Islet of Langerhans (tissue), 1 donor: ENCODE measurements around the gene GSK3B.
"Not testable (repeated sequence)": the region's sequence is repeated elsewhere in the genome, so short reads cannot be mapped to it uniquely, and the experiment has no call there.

Experiments used
- FAIRE-seq: peaks from one replicate; lab custom pipeline; 2011; peaks lifted over from hg19 to GRCh38; lab: Jason Lieb, UNC

Gene GSK3B

GRCh38 chr3:120052677-120053076, 41.6 kb downstream of the GSK3B start:
- no peak for FAIRE-seq

- peak; percentile 13 for FAIRE-seq
Measured at GRCh38 chr3:120052225-120052624, 42.0 kb downstream of the GSK3B start.

- not testable (repeated sequence) for FAIRE-seq
Measured at GRCh38 chr3:120051570-120051969, 42.7 kb downstream of the GSK3B start.

GRCh38 chr3:120049881-120050539, 44.2 kb downstream of the GSK3B start:
- FAIRE-seq: no peak

GRCh38 chr3:120049072-120049471, 45.2 kb downstream of the GSK3B start:
- no peak for FAIRE-seq

- FAIRE-seq: no peak
Measured at GRCh38 chr3:120048355-120049041, 45.7 kb downstream of the GSK3B start.

- no peak for FAIRE-seq
Measured at GRCh38 chr3:120047686-120048085, 46.6 kb downstream of the GSK3B start.

- FAIRE-seq: no peak
Measured at GRCh38 chr3:120040813-120041377, 53.4 kb downstream of the GSK3B start.

GRCh38 chr3:120039642-120040610, 54.3 kb downstream of the GSK3B start:
- FAIRE-seq: no peak

GRCh38 chr3:120033596-120033995, 60.7 kb downstream of the GSK3B start:
- FAIRE-seq: no peak

GRCh38 chr3:120031561-120031960, 62.7 kb downstream of the GSK3B start:
- FAIRE-seq: peak; percentile 30

GRCh38 chr3:120029749-120030148, 64.5 kb downstream of the GSK3B start:
- FAIRE-seq: no peak

- FAIRE-seq: no peak
Measured at GRCh38 chr3:120028271-120029047, 65.8 kb downstream of the GSK3B start.

- no peak for FAIRE-seq
Measured at GRCh38 chr3:120027226-120027625, 67.0 kb downstream of the GSK3B start.

- no peak for FAIRE-seq
Measured at GRCh38 chr3:120025520-120025919, 68.7 kb downstream of the GSK3B start.

GRCh38 chr3:120024103-120024502, 70.1 kb downstream of the GSK3B start:
- no peak for FAIRE-seq

- no peak for FAIRE-seq
Measured at GRCh38 chr3:120022729-120023128, 71.5 kb downstream of the GSK3B start.

- FAIRE-seq: no peak
Measured at GRCh38 chr3:120021523-120021922, 72.7 kb downstream of the GSK3B start.

GRCh38 chr3:120018299-120018698, 75.9 kb downstream of the GSK3B start:
- FAIRE-seq: no peak

GRCh38 chr3:120017692-120018091, 76.6 kb downstream of the GSK3B start:
- no peak for FAIRE-seq

GRCh38 chr3:120013481-120013880, 80.8 kb downstream of the GSK3B start:
- no peak for FAIRE-seq

- not testable (repeated sequence) for FAIRE-seq
Measured at GRCh38 chr3:120005741-120006140, 88.5 kb downstream of the GSK3B start.
